ENCODE data around the gene PNPLA7.

GRCh38 chr9:137464291-137464999 lies 85.8 kb downstream of the PNPLA7 start:
- TF ChIP-seq, protein P1, sequence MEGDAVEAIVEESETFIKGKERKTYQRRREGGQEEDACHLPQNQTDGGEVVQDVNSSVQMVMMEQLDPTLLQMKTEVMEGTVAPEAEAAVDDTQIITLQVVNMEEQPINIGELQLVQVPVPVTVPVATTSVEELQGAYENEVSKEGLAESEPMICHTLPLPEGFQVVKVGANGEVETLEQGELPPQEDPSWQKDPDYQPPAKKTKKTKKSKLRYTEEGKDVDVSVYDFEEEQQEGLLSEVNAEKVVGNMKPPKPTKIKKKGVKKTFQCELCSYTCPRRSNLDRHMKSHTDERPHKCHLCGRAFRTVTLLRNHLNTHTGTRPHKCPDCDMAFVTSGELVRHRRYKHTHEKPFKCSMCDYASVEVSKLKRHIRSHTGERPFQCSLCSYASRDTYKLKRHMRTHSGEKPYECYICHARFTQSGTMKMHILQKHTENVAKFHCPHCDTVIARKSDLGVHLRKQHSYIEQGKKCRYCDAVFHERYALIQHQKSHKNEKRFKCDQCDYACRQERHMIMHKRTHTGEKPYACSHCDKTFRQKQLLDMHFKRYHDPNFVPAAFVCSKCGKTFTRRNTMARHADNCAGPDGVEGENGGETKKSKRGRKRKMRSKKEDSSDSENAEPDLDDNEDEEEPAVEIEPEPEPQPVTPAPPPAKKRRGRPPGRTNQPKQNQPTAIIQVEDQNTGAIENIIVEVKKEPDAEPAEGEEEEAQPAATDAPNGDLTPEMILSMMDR (IDR thresholded peaks at IDR 0.05; ENCODE audit: borderline replicate concordance, extremely low read depth, low read length, poor library complexity, severe bottlenecking), result no peak
- no peak for TF ChIP-seq EZH2 (IDR thresholded peaks at IDR 0.05; ENCODE audit: borderline replicate concordance, low read depth, low read length, severe bottlenecking)
